ENCODE measurements around the gene INO80D. TPM values are rescaled to one million over a fixed set of nuclear protein-coding genes. Genes with fewer than 3 reads are reported as not detected.
"Not testable (repeated sequence)": the region's sequence is repeated elsewhere in the genome, so short reads cannot be mapped to it uniquely, and the experiment has no call there.

The INO80D gene
- total RNA-seq, 6 experiments from 2014 or later, result 5.2 to 9.0 (median 8.2) TPM

- ATAC-seq, result no peak
- peaks cover 0 to 22% (median 0%) of the 10 kb centered on the region in 4 donors for H3K36me3 ChIP-seq
- TF ChIP-seq POLR2A (IDR thresholded peaks at IDR 0.05) (no peak), CTCF (IDR thresholded peaks at IDR 0.05) (no peak)
These were observed 40.7 kb downstream of the INO80D start for GRCh38 chr2:206045251-206045650.

GRCh38 chr2:206040525-206040924, 45.4 kb downstream of the INO80D start:
- Histone ChIP-seq H3K36me3 (peaks cover 0 to 15% (median 0%) of the 10 kb centered on the region in 4 donors), H3K9me3 (no peaks in the 10 kb centered on the region), H3K4me3 (no peak overlapping the region), H3K27ac (no peak overlapping the region), H3K4me1 (no peaks in the 10 kb centered on the region), H3K27me3 (no peaks in the 10 kb centered on the region)
- TF ChIP-seq POLR2A (IDR thresholded peaks at IDR 0.05) (no peak), CTCF (IDR thresholded peaks at IDR 0.05) (no peak)
- no peak for DNase-seq
- intact Hi-C loops (cut with DNase I), result no loop called here
- WGBS (ENCODE audit: insufficient coverage, low coverage, low lambda C conversion rate, missing lambda C conversion rate), result 86% methylated on average over 4 of the region's 5 CpGs
- ATAC-seq, result no peak

More at GRCh38 chr2:206045251-206045650, 40.7 kb downstream of the INO80D start:
- Histone ChIP-seq H3K27me3 (no peaks in the 10 kb centered on the region), H3K9me3 (no peaks in the 10 kb centered on the region), H3K4me1 (no peaks in the 10 kb centered on the region), H3K27ac (no peak overlapping the region), H3K4me3 (no peak overlapping the region)
- intact Hi-C loops (cut with DNase I), result no loop called here
- no peak for DNase-seq
- 100% methylated on average over 1 of the region's 1 CpG for WGBS (ENCODE audit: insufficient coverage, low coverage, low lambda C conversion rate, missing lambda C conversion rate)

GRCh38 chr2:206035393-206035792, 50.6 kb downstream of the INO80D start:
- H3K4me1 ChIP-seq, result peaks cover 0 to 11% (median 5%) of the 10 kb centered on the region in 4 donors
- ATAC-seq; DNase-seq; H3K27me3 ChIP-seq; H3K9me3 ChIP-seq; intact Hi-C loops (cut with DNase I); H3K4me3 ChIP-seq; H3K27ac ChIP-seq; H3K36me3 ChIP-seq: not testable (repeated sequence)
- 75% methylated on average over 3 of the region's 3 CpGs for WGBS (ENCODE audit: insufficient coverage, low coverage, low lambda C conversion rate, missing lambda C conversion rate)

- DNase-seq; H3K27me3 ChIP-seq; ATAC-seq; intact Hi-C loops (cut with DNase I); H3K36me3 ChIP-seq; H3K4me3 ChIP-seq; H3K27ac ChIP-seq; H3K9me3 ChIP-seq: not testable (repeated sequence)
- 89% methylated on average over 1 of the region's 1 CpG for WGBS (ENCODE audit: insufficient coverage, low coverage, low lambda C conversion rate, missing lambda C conversion rate)
- H3K4me1 ChIP-seq, result peaks cover 0 to 16% (median 5%) of the 10 kb centered on the region in 4 donors
These were observed 52.5 kb downstream of the INO80D start for GRCh38 chr2:206033452-206033851.

GRCh38 chr2:206031950-206032567, 53.9 kb downstream of the INO80D start:
- H3K4me1 ChIP-seq, result peaks cover 0 to 16% (median 5%) of the 10 kb centered on the region in 4 donors
- no peak overlapping the region for H3K4me3 ChIP-seq
- H3K36me3 ChIP-seq, result peaks cover 0 to 16% (median 1%) of the 10 kb centered on the region in 4 donors
- DNase-seq (peak; percentile 42 to 84 (median 76)), ATAC-seq (peak; percentile 77 to 93 (median 90))
- no peaks in the 10 kb centered on the region for H3K9me3 ChIP-seq
- no peaks in the 10 kb centered on the region for H3K27me3 ChIP-seq
- intact Hi-C loops (cut with DNase I), result no loop called here
- peak overlapping the region in 2 of 3 donors; percentile 17 to 61 for H3K27ac ChIP-seq
- WGBS (ENCODE audit: insufficient coverage, low coverage, low lambda C conversion rate, missing lambda C conversion rate), result 51% methylated on average over 3 of the region's 8 CpGs
- TF ChIP-seq CTCF (IDR thresholded peaks at IDR 0.05) (no peak), POLR2A (IDR thresholded peaks at IDR 0.05) (no peak)
